AG08396 (cell line): ENCODE results near the gene MAST1.
"Not testable (repeated sequence)": the region's sequence is repeated elsewhere in the genome, so short reads cannot be mapped to it uniquely, and the experiment has no call there.

ENCODE experiments used
- DNase-seq: peaks from one replicate; pipeline ENCODE4 v3.0.0; 2012; ENCODE audit warnings: low spot score, mixed read lengths

Gene MAST1

GRCh38 chr19:12896460-12896859 is 58.1 kb downstream of the MAST1 start:
- DNase-seq: no peak

DNA sequence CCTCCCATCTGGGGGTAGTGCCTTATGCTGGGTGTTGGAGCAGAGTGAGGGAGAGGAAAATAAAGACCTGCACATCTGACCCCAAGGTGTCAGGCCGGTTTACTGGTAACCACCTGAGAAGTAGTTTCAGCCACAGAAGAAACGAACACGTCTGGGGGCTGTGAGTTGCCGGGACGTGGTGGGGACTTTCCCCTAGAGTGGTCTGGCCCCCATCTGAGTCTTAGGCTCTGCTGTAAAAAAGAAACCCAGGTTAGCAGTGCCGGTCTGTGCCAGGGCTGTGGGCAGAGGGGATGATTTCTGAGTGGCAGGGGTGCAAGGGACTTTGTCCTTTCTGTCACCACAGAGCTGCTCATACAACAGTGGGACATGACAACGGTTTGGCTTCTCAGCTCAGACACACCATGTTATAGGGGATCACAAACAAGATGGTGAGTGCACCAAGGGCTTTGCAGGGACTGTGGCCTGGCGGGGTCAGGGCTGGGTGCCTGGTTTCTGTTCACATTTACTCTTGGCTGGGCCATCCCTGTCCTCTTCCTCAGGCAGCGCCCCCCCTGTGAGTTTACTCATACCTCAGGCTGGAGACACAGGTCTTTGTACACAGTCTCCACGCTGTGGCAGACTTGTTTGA is 61.7 kb downstream of the MAST1 start:
- no peak for DNase-seq

- DNase-seq: no peak
Measured at GRCh38 chr19:12907166-12907565, 68.9 kb downstream of the MAST1 start.

DNA sequence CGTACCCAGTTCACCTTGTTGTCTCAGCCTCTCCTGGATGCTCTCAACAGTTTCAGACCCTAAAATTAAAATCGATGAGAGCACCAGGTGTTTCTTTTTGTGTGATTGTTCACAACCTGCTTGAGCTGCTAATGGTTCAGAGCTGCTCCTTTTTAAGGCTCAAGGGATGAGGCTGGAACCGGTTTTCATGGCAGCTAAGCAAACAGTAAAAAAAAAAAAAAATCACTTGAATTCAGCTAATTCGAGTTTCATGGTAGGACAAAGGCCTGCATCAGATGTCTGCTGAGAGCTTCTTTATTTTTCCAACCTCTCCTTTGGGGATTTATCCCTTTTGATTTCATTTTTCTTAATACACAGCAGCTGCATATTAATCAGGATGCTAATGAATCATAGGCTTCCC is 74.3 kb downstream of the MAST1 start:
- no peak for DNase-seq

- DNase-seq: peak; percentile 73
Measured at GRCh38 chr19:12913011-12913561, 74.8 kb downstream of the MAST1 start.

GRCh38 chr19:12913851-12914690 is 75.8 kb downstream of the MAST1 start:
- no peak for DNase-seq

DNA sequence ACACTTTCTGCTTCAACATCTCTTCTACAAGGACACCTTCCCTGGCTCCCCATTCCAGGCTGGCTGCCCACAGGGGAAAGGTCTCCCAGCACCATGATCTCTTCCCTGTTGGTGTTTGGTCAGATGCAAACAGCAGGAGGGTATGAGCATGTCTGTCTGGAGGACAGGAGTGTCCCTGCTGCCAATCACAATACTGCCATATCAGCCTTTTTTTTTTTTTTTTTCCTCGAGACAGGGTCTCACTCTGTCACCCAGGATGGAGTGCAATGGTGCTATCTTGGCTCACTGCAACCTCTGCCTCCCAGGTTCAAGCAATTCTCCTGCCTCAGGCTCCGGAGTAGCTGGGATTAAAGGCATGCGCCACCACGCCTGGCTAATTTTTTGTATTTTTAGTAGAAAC is 77.5 kb downstream of the MAST1 start:
- DNase-seq: not testable (repeated sequence)

GRCh38 chr19:12918253-12918652 is 79.9 kb downstream of the MAST1 start:
- no peak for DNase-seq

- no peak for DNase-seq
Measured at GRCh38 chr19:12921047-12921446, 82.7 kb downstream of the MAST1 start.

- DNase-seq: no peak
Measured at GRCh38 chr19:12922959-12923358, 84.6 kb downstream of the MAST1 start.
